T-helper 2 cell treated with Interferon-gamma antibody and Interleukin-4, amounts not matched to agents 5 μg/mL and 100 μg/mL, for 36 hours (primary cell): ENCODE measurements around the gene SLC39A11.
A peak's percentile ranks its signal among the peaks of the same experiment; 100 is the strongest.

Experiments
- DNase-seq: peaks from one replicate; pipeline ENCODE4 v3.0.0; 2021; ENCODE audit warnings: low spot score
- H3K27ac Mint-ChIP-seq: one replicate; pipeline ENCODE4 v1.8.0; 2021; ENCODE audit warnings: mild to moderate bottlenecking, mixed read lengths
- H3K27me3 Mint-ChIP-seq: one replicate; pipeline ENCODE4 v1.8.0; 2021; ENCODE audit warnings: low read depth, mixed read lengths
- H3K36me3 Mint-ChIP-seq: one replicate; pipeline ENCODE4 v1.8.0; 2021; ENCODE audit warnings: low read depth, mixed read lengths
- H3K4me1 Mint-ChIP-seq: one replicate; pipeline ENCODE4 v1.8.0; 2021; ENCODE audit warnings: low read depth, mixed read lengths
- H3K4me3 Mint-ChIP-seq: one replicate; pipeline ENCODE4 v1.8.0; 2022; ENCODE audit warnings: mild to moderate bottlenecking, moderate library complexity, mixed read lengths
- H3K9me3 Mint-ChIP-seq: one replicate; pipeline ENCODE4 v1.8.0; 2021; ENCODE audit warnings: mixed read lengths

The SLC39A11 gene

DNA sequence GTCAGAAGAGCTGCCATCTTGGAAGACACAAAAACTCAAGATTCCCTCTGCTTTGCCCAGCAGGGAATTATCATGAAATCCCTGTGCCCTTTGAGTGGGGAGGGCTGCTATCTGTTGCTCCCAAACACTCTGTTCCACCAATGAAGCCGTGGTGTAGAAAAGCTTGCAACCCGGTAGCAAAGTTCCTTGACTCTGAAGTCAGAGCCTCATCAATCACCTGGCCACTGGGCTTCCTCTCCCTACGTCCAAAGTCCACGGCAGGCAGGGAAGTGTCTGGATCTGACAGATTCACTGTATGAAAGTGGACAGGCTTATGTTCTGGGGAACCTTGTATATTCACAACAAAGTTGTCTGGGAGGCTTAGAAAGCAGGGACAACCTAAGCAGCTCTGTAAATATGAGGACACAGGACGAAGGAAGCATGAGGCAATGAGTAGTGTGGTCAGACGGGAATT lies 343.3 kb downstream of the SLC39A11 start:
- DNase-seq: no peak
- no peak overlapping the region for H3K4me3 Mint-ChIP-seq
- no peaks in the 10 kb centered on the region for H3K27me3 Mint-ChIP-seq
- no peaks in the 10 kb centered on the region for H3K9me3 Mint-ChIP-seq
- no peak overlapping the region for H3K27ac Mint-ChIP-seq
- no peaks in the 10 kb centered on the region for H3K4me1 Mint-ChIP-seq
- H3K36me3 Mint-ChIP-seq: no peaks in the 10 kb centered on the region

GRCh38 chr17:72747501-72747900 lies 345.0 kb downstream of the SLC39A11 start:
- Mint-ChIP-seq H3K9me3 (no peaks in the 10 kb centered on the region), H3K36me3 (no peaks in the 10 kb centered on the region), H3K4me3 (no peak overlapping the region), H3K27me3 (no peaks in the 10 kb centered on the region), H3K4me1 (no peaks in the 10 kb centered on the region), H3K27ac (no peak overlapping the region)
- no peak for DNase-seq

DNA sequence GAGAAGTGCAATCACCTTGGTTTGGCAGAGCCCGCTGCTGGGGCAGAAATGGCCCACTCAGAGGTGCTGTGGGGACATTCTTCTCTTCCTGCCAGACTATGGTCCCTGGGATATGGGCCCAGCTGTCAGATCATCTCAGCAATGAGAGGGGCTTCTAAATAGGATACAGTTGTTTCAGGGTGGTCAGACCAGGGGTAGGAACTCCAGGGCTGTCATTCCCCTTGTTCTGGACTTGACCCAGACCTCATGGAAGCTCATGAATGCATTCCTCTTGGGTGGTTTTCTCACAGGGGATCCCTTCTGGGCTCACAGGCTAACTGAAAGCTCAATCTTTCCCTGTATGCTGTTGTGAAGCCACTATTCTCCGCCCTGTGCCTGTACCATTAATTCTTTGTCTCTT lies 347.2 kb downstream of the SLC39A11 start:
- H3K4me3 Mint-ChIP-seq: no peak overlapping the region
- H3K9me3 Mint-ChIP-seq: no peaks in the 10 kb centered on the region
- H3K4me1 Mint-ChIP-seq: no peaks in the 10 kb centered on the region
- DNase-seq: no peak
- H3K36me3 Mint-ChIP-seq: no peaks in the 10 kb centered on the region
- H3K27ac Mint-ChIP-seq: no peak overlapping the region
- H3K27me3 Mint-ChIP-seq: no peaks in the 10 kb centered on the region

DNA sequence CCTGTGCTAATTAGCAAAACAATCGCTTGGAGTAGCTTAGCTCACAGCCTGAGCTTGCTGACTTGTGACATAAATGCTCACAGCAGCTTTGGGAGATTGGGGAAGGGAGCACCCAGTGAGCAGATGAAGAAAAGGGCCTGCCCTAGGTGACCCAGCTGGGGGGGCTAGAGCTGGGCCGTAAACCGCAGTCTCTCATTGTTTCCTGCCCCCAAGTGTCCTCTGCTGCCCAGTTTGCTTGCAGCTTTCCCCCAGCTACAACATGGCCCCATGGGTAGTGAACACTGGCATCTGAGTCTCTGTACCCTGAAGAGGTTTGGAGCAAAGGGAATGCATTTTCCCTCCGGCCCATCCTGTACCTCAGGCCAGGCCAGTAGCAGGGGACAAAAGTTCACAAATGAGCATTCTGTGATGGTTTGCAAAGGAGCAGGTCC lies 349.4 kb downstream of the SLC39A11 start:
- Mint-ChIP-seq H3K36me3 (no peaks in the 10 kb centered on the region), H3K4me1 (no peaks in the 10 kb centered on the region), H3K9me3 (no peaks in the 10 kb centered on the region), H3K27ac (no peak overlapping the region), H3K4me3 (no peak overlapping the region), H3K27me3 (no peaks in the 10 kb centered on the region)
- DNase-seq: no peak

DNA sequence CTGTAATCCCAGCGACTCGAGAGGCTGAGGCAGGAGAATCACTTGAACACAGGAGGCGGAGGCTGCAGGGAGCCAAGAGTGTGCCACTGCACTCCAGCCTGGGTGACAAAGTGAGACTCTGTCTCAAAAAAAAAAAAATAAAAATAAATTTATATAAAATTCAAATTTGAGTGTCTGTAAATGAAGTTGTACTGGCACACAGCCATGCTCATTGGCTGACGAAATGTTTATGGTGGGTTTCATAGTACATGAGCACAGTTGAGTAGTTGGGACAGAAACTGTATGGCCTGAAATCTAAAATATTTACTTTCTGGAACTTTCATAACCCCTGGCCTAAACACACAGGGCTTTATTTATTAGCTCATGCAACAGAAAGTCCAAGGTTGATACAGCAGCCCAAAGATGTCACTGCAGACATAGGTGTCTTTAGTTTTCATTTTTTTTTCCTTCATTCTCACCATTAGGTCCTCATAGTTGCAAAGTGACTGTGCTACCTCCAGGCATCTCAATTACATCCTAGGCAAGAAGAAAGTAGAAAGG lies 355.3 kb downstream of the SLC39A11 start:
- Mint-ChIP-seq H3K27ac (no peak overlapping the region), H3K27me3 (no peaks in the 10 kb centered on the region)

DNA sequence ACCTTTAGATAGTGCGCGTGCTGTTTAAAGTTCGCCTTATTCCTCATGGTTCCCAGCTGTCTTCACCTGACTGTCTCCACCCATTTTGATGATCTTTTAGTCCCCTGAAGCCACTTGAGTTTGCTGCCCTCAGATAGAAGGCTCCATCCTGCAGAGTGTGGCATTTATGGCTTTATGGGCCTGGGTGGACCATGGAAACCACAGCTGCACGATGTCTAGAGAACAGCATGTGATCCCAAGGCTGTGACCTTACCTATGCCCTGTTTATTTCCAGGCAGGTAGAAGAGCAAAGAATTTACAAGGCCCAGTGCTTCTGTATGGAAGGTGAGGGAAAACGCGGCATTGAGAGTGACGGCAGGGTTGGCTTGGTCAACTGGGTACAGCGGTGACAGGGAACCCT lies 356.9 kb downstream of the SLC39A11 start:
- Mint-ChIP-seq H3K4me1 (no peaks in the 10 kb centered on the region), H3K36me3 (no peaks in the 10 kb centered on the region), H3K27ac (peak overlapping the region; percentile 2), H3K9me3 (no peaks in the 10 kb centered on the region), H3K27me3 (no peaks in the 10 kb centered on the region), H3K4me3 (no peak overlapping the region)
- DNase-seq: no peak

More for the DNA sequence above, 355.3 kb downstream of the SLC39A11 start:
- DNase-seq: no peak
- no peak overlapping the region for H3K4me3 Mint-ChIP-seq
- no peaks in the 10 kb centered on the region for H3K4me1 Mint-ChIP-seq
- no peaks in the 10 kb centered on the region for H3K9me3 Mint-ChIP-seq
- no peaks in the 10 kb centered on the region for H3K36me3 Mint-ChIP-seq

- Mint-ChIP-seq H3K27ac (no peak overlapping the region), H3K27me3 (no peaks in the 10 kb centered on the region), H3K4me1 (no peaks in the 10 kb centered on the region), H3K9me3 (no peaks in the 10 kb centered on the region), H3K36me3 (no peaks in the 10 kb centered on the region), H3K4me3 (no peak overlapping the region)
- no peak for DNase-seq
Measured at GRCh38 chr17:72735048-72735447, 357.4 kb downstream of the SLC39A11 start.

- Mint-ChIP-seq H3K36me3 (no peaks in the 10 kb centered on the region), H3K27me3 (no peaks in the 10 kb centered on the region), H3K4me3 (no peak overlapping the region), H3K9me3 (no peaks in the 10 kb centered on the region), H3K27ac (no peak overlapping the region), H3K4me1 (no peaks in the 10 kb centered on the region)
- no peak for DNase-seq
Measured at GRCh38 chr17:72734613-72735012, 357.9 kb downstream of the SLC39A11 start.

GRCh38 chr17:72733619-72734282 lies 358.7 kb downstream of the SLC39A11 start:
- H3K9me3 Mint-ChIP-seq: no peaks in the 10 kb centered on the region
- no peaks in the 10 kb centered on the region for H3K36me3 Mint-ChIP-seq
- no peaks in the 10 kb centered on the region for H3K27me3 Mint-ChIP-seq
- H3K4me1 Mint-ChIP-seq: no peaks in the 10 kb centered on the region
- H3K27ac Mint-ChIP-seq: no peak overlapping the region
- H3K4me3 Mint-ChIP-seq: no peak overlapping the region
- DNase-seq: no peak

GRCh38 chr17:72732893-72733618 lies 359.4 kb downstream of the SLC39A11 start:
- DNase-seq: no peak
- H3K27ac Mint-ChIP-seq: no peak overlapping the region
- H3K4me3 Mint-ChIP-seq: no peak overlapping the region
- H3K36me3 Mint-ChIP-seq: no peaks in the 10 kb centered on the region
- no peaks in the 10 kb centered on the region for H3K4me1 Mint-ChIP-seq
- H3K27me3 Mint-ChIP-seq: no peaks in the 10 kb centered on the region
- no peaks in the 10 kb centered on the region for H3K9me3 Mint-ChIP-seq

DNA sequence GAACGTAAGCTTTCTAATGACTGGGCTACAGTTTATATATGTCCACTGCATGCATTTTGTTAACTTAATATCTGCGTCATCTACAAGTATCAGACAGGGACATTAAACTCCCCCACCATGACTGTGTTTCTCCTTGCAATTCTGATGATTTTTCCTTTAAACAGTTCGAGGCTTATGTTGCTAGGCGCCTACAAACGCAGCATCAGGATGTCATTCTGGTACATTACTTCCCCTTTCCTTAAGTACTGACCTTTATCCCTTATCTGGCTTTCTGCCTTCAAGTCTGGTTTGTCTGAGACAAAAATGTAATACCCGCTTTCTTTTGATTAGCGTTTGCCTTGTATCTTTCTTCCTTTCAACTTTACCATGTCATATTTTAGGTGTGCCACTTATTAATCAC lies 362.4 kb downstream of the SLC39A11 start:
- Mint-ChIP-seq H3K36me3 (peaks cover 2% of the 10 kb centered on the region), H3K4me1 (peaks cover 25% of the 10 kb centered on the region), H3K27me3 (no peaks in the 10 kb centered on the region), H3K9me3 (no peaks in the 10 kb centered on the region), H3K4me3 (no peak overlapping the region), H3K27ac (no peak overlapping the region)
- no peak for DNase-seq

- Mint-ChIP-seq H3K9me3 (no peaks in the 10 kb centered on the region), H3K4me1 (peaks cover 35% of the 10 kb centered on the region), H3K27ac (peak overlapping the region; percentile 97), H3K4me3 (peak overlapping the region; percentile 82), H3K36me3 (peaks cover 2% of the 10 kb centered on the region), H3K27me3 (no peaks in the 10 kb centered on the region)
- DNase-seq: peak; percentile 42
Measured at GRCh38 chr17:72726936-72727335, 365.6 kb downstream of the SLC39A11 start.

- no peaks in the 10 kb centered on the region for H3K9me3 Mint-ChIP-seq
- peaks cover 2% of the 10 kb centered on the region for H3K36me3 Mint-ChIP-seq
- H3K4me3 Mint-ChIP-seq: peak overlapping the region; percentile 48
- no peaks in the 10 kb centered on the region for H3K27me3 Mint-ChIP-seq
- H3K4me1 Mint-ChIP-seq: peaks cover 38% of the 10 kb centered on the region
- peak overlapping the region; percentile 86 for H3K27ac Mint-ChIP-seq
- peak; percentile 41 for DNase-seq
Measured at GRCh38 chr17:72725433-72726068, 366.9 kb downstream of the SLC39A11 start.

- Mint-ChIP-seq H3K9me3 (no peaks in the 10 kb centered on the region), H3K4me1 (peaks cover 51% of the 10 kb centered on the region), H3K4me3 (no peak overlapping the region), H3K27ac (no peak overlapping the region), H3K36me3 (peaks cover 2% of the 10 kb centered on the region), H3K27me3 (no peaks in the 10 kb centered on the region)
- no peak for DNase-seq
Measured at GRCh38 chr17:72724267-72724666, 368.2 kb downstream of the SLC39A11 start.
